NOMO-1 (cell line): ENCODE measurements around the gene CHTOP.

ENCODE experiments used
- DNase-seq, 2 experiments: peaks; one replicate each; lab custom pipeline; 2025; ENCODE audit not compliant: unreplicated experiment in 2 of 2; lab: John Stamatoyannopoulos, UW

CHTOP gene

DNA sequence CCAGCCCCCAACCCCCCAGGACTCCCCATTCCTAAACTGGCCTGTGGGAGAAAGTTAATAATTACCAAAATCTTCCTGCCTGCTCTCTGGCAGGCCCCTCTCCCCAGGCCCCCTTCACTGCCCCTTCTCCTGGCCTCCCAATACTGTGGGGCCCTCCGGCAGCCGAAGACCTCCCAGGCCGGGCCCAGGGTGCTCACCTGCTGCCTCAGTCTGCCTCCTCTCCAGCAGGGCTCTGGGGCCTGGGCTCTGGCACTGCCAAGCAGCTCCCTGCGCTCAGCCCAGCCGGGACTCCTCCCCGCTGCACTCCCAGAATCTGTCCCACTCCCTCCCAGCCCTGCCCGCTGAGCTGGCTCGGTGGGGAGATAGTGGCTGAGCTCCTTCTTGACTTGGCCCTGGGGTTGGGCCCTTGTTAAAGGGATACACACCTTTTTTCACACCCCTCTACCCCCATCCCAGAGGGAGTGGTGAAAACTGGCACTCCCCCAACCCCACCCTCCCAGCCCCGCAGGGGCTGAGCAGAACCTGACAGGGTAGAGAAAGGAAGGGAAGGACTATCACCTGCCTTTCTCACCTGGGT is 21.0 kb upstream of the CHTOP start, which contains the start of gene S100A16:
S100A16 (minus strand) TSS at position 383 of the 577 bp plus-strand sequence. CDS start 4,986 bp downstream, outside the sequence.
- DNase-seq, result no peak

DNA sequence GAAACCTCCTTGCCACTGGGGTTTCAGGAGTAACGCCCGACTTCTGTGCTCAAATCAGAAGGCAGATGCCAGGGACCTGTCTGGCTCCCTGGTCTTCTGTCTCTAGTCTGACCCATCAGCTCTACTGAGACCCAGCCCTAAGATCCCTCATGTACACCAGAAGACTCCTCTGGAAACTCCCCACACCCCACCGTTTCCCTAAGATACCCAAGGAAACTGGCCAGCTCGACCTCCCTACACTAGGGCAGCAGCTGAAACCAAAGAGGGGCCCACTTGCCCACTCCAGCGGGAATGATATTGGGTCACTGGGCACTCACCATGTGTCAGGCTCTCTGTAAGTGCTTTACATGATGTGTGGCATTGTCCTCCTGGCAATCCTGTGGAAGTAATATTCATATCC is 20.5 kb upstream of the CHTOP start:
- no peak for DNase-seq

DNA sequence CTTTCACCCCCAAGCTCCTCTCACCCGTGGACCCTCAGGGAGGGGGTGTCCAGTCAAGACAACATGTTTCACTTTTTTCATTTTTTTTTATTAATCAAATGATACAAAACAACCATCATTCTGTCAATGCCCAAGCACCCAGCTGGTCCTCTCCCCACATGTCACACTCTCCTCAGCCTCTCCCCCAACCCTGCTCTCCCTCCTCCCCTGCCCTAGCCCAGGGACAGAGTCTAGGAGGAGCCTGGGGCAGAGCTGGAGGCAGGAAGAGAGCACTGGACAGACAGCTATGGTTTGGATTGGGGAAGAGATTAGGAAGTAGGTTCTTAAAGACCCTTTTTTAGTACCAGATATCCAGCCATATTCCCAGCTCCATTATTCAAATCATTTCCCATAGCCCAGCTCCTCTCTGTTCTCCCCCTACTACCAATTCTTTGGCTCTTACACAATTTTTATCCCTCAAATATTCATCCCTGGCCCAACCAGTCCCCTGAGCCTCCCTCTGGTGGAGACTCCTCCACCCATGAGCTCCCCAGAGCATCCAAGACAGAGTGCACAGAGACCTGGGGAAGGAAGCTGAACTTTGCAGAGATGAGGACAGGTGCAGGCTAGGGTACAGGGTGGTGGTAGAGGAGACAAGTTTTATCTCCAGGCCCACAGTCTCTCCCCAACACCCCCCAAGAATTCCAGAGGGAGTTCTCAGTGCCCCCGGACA is 19.5 kb upstream of the CHTOP start:
- DNase-seq, result no peak

DNA sequence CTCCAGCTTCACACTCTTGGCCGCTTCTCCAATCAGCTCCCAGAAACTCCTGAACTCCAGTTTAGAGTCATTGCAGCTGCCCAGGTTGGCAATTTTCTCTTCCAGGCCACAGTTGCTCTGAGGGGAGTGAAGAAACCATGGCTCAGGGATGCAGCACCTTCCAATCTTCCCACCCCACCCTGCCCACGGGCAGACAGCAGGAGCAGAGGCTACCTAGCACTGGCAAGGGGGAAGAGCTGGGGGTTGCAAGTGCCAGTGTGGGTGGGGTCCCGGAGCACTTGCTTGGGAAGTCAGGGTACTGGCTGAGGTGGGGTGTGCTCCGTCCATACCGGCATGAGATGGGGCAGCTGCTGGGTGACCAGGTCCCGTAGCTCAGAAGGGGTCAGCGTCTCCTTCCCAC is 19.0 kb upstream of the CHTOP start:
- no peak for DNase-seq

DNA sequence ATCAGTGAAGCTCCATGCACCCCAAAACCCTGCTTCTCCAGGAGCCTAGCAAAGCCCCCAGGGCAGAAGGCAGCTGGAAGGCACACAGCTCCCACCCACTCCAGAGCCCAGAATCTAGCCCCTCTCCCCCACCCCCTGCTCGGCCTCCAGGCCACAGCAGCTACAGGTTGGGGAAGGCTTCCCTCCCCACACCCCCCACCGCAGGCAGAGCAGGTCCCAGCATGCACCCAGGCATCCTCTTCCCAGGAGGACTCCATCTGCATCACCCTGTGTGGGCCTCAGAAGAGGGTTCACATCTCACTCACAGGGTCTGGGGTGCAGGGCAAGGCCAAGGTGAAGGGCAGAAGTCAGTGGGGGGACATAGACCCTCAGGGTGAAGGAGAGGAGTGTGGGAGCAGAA is 18.5 kb upstream of the CHTOP start:
- DNase-seq, result no peak

DNA sequence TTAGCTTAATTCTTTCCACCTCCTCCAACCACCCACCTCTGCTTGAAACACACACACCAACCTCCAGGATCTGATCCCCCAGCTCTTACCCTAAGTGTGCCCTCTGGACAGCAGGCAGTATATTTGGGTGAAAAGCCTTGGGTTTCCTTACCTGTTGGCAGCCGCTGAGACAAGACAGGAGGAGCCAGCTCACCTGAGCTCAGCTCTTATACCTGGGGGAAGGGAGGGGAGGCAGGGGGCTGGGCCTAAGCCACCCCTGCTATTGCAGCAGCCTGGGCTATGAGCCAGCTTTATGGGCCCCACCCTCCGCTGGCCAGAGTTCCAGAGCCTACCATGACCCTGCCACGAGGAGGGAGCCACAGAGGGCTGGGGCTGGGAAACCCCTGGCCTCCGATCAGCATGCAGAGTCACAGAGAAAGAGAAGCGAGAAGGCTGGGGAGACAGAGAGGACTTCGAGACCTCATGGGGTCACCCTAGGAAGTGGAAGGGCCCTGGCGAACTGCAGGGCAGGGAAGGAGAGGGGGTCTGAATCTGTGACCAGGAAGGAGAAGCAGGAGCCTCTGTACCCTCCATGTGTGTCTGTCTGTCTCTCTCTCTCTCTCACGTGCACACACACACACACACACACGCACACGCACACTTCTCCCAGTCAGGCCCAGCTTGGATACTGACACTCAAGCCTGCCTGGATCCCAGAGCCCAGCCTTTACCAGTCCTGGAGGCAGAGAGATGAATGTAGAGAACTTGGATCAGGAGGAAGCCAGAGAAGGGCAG is 17.5 kb upstream of the CHTOP start, which contains the start of gene S100A14:
S100A14 (minus strand) TSS at position 182 of the 773 bp plus-strand sequence. CDS start 467 bp downstream, outside the sequence.
- DNase-seq, result no peak

DNA sequence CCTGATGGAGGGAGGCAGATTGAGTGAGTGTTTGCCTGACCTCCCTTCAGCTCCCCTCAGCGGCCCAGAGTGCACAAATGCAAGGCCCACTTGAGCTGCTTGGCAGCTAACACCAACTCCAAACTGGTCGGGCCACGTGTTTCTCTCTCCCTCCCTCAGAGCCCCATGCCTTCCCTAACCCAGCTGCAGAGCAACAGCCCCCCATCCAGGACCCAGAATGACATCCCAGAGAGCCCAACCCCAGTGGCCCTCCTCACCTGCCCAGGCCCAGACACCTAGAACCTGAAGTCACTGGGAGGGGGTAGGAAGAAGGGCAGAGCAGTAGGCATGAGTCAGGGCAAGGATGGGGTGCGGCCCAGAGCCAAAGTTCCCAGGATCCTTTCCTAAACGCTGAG is 17.0 kb upstream of the CHTOP start:
- no peak for DNase-seq

DNA sequence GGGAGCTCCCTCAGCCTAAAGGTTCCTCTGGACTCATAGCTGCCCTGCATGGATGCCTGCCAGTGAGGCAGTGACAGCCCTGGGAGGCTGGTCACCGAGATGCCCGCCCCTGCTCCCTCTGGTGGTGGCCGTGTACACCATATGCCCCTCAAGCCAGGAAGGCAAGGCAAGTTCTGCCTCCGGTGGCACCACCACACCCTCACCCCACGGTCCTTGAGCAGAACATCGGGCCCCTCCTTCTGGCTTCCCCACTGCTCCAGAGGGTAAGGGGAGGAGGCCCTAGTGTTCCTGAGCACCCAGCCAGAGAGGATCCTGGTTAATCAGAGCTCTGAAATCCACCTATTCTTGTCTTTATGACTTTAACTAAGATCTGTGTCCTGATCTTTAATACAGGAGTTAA is 16.2 kb upstream of the CHTOP start:
- no peak for DNase-seq

DNA sequence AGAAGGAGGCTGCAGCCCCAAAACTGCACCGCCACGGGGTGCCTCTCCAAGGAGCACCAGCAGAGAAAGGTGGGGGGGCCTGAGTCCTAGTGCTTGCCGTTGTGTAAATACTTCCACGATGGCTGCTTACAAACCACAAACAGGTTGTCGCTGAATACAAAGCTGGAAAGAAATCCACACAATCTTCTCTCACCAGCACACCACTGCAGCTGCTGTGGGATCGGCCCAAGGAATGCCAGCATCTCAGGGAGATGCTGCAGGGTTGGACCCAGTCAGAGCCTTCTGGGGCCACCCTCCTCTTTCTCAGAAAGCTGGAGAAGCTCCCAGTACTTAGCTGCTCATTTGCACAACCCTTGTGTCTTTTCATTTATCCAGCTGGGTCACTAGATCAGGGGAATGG is 14.7 kb upstream of the CHTOP start:
- no peak for DNase-seq

DNA sequence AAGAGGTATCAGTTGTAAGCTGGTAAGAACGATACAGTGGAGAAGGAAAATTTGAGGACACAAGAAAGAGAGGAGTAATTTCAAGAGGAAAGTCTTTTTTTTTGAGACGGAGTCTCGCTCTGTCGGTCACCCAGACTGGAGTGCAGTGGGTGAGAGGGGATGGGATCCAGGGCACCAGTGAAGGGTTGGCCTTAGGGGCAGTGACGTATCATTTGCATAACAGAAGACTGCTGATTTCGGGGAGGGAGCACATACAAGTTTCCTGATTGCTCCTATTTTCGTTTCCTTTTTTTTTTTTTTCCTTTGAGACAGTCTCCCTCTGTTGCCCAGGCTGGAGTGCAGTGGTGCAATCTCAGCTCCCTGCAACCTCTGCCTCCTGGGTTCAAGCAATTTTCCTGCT is 10.8 kb upstream of the CHTOP start:
- DNase-seq, result peak; percentile 27 to 43

DNA sequence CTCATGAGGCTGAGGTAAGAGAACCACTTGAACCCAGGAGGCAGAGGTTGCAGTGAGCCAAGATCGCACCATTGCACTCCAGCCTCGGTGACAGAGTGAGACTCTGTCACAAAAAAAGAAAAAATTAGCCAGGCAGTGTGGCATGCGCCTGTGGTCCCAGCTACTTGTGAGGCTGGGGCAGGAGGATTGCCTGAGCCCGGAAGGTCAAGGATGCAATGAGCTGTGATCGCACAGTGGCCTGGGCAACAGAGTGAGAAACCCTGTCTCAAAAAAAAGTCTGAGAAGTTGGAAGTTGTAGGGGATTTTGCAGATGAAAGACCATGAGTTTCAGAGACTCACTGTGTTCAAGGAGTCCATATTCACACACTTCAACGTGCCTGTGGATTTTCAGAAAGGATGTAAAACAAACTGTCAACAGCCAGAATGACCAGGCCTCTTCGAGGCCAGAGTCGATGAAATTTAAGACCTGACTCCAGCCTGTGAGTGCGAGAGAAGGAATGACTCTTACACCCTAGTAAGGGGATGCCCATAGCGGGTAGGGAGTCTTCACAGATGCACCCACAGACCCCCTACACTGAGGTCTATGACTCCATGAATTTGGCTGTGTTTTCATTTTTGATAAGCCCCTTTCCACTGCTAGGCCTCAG is 8.8 kb upstream of the CHTOP start:
- DNase-seq, result no peak

DNA sequence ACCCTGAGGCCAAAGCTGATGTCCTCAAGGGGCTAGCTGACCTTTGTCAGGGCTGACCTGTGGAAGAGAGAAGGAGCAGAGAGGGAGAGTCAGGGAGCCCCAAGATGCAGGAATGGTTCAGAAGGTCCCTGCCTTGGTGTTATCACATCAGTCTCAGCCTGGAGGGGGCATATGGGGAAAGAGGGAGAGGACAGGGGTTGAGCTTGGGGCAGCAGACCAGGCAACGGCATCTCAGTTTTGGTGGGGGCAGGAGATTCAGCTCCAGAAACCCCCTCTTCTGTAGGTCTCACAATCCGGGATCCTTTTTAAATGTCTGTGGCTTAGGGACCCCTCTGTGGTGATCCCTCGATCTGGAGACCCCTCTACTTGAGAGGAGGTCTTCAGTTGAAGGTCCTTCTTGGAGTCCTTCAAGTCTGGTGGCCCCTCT is 7.4 kb upstream of the CHTOP start:
- DNase-seq, result no peak

DNA sequence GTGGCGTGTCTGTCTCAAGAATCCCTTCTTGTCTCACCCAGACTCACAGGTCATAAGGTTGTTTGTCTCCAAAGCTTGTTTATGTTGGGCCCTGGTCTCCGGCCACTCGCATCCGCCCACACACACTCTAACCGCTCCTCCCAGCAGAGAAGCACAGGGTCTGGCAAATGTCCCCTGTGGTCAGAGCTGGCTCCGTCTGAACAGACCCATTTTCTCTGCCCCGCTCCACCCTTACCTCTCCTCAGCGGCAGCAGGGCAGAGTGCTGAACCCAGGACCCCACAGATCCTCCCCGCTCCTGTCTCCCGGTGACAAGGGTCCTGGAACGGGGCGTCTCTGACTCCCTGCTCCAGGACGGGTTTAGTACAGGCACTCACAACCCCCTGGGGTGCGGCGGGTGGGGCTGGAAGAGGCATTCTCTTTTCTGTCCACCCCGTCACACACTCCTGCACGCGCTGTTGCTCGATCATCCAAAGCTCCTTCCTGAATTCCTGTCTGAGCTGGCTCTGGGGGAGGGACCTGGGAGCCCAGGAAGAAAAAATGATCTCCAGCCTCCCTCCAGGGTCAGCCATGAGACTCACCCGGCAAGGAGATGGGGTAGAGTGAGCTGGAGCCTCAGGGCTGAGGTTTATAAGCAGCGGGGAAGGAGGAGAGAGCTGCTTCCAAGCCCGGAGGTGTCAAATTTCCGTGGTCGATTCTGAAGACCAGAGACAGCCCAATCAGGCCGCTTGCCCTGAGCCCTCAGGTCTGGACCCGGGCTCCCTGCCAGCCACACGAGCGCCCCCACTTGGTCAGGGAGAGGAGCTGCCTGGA is 6.8 kb upstream of the CHTOP start, which contains the start of gene S100A13:
S100A13 (minus strand) TSS at position 602 of the 811 bp plus-strand sequence. CDS start 1,033 bp downstream, outside the sequence.
- DNase-seq, result no peak

DNA sequence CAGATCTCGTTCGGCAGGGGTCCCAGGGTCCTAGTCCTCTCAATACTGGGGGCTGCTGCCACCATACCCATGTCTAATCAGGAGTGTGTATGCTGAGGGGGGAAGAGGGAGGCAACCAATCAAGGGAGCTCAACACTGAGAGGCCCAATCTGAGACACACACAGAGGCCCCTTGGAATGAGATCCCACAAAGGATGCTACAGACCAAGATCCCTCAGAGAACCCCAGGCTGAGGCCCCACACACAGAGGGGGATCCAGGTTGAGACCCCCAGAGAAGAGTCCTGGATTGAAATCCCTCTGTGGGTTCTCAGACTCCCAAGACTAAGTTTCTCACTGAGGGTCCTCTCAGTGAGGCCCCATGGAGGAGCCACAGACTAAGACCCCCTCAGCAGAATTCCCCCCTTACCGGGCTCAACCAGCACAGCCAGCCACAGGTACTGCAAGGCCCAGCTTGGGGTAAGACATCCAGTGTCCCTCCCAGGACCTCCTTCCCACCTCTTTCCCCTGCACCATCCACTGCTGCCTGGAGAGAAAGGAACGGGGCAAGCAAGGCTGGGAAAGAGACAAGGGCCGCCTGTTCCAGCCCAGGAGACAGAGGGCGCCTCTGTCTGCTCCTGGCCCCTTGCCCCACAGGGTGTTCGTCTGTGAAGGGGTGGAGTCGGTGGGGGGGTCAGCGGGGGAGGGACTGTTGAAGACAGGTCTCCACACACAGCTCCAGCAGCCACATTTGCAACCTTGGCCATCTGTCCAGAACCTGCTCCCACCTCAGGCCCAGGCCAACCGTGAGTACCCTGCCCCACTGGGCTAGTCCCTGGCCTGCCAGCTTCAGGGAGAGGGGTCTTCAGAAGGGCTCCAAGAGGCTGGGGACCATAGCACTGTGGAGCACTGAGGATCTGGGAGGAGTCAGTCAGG is 5.9 kb upstream of the CHTOP start, which contains the start of gene S100A1:
S100A1 (plus strand) TSS at position 720 of the 912 bp plus-strand sequence. CDS start 2,088 bp downstream, outside the sequence.
- no peak for DNase-seq

DNA sequence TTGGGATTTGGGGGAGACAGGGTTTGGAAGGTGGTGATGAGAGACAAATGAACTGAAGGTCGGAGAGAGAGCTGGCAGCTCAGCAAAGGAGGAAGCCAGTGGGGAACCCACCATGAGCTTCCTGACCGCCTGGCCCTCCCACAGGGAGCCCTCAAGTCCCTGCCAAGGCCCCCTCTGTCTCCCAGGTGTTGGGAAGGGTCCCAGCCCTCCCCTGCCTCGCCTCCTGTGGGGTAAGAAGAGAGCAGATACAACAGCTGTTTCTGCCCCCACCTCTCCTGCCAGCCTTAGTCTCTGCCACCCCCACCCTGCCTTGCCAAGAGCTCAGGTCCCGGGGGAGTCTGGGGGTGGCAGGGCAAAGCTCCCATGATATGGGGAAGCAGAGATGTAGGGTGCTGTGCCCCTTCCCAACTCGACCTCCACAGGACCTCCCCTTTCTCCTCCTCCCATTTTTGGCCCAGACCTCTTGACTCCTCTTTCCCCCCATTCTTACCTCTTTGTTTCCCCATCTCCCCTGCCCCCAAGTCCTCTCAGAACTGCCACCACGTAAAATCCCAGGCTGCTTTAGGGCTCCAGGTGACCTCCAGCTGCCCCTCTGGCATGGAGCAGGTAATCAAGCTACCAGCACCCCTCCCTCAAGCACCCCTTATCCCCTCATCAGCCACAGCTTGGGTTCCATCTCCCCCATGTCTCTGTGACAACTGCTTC is 5.1 kb upstream of the CHTOP start:
- no peak for DNase-seq

DNA sequence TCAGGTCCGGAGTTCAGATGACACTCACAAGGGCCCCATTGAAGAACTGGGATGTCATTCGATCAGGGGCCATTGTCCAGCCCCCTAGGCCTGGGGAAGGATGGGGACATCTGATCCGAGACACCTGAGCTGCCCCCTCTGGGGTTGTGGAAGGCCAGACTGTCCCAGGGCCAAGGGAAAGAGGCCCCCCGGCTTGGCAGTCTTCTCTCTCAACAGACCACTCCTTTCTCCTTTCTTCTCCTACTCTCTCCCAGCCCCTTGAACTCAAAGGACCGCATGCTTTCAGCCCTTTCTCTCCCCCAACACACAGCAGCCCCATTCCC is 4.6 kb upstream of the CHTOP start:
- no peak for DNase-seq

DNA sequence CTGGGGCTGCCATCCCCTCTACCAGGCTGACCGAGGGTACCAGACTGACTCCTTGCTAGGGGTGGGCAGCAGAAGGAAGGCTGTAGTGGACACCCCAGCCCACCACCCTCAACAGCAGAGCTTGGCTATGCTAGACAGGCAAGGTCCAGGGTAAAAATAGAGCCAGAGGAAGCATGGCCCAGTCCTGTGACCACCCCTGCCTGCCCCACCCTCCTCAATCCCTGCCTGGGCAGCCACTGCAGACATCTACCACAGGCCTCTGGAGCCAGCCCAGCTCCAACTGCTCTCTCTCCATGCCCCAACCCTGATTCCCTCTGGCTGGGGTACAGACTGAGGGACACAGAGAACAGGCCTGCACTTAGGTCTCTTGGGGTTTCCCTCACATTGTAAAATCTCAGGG is 3.9 kb upstream of the CHTOP start:
- no peak for DNase-seq

DNA sequence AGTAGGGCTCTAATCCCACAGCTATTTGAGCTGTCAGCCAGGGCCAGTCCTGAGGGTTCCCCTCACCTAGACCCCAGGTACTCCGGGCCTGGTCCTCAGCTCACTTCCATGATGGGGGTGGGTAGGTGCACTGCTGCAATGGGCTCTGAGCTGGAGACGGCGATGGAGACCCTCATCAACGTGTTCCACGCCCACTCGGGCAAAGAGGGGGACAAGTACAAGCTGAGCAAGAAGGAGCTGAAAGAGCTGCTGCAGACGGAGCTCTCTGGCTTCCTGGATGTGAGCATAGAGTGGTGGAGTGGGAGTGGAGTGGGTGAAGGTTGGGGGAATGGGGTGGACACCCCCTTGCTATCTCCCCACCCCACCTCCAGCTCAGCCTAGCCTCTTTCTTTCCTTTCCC is 3.5 kb upstream of the CHTOP start:
- DNase-seq, result no peak
